ENCODE data around the gene LEPROT.
A peak's percentile ranks its signal among the peaks of the same experiment; 100 is the strongest.
"Not testable (repeated sequence)": the region's sequence is repeated elsewhere in the genome, so short reads cannot be mapped to it uniquely, and the experiment has no call there.

LEPROT gene

DNA sequence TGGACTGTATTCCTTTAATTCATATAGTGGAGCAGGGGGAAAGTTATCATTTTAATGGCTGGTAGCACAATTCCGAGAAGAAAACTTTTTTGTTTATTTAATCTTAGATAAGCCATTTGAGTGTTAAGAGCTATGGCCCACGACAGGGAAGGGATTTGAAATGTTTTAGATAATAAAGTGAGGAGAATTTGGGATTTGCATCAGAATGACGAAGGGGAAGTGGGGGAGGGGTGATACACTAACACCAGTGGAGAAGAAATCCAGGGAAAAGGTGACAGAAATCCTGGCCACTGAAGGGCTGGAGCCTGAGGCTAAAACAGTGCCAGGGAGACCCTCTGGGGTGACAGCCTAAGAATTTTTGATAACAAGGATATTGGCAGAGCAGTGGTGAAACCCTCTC, 21.0 kb downstream of the LEPROT start:
- no peak for DNase-seq

DNA sequence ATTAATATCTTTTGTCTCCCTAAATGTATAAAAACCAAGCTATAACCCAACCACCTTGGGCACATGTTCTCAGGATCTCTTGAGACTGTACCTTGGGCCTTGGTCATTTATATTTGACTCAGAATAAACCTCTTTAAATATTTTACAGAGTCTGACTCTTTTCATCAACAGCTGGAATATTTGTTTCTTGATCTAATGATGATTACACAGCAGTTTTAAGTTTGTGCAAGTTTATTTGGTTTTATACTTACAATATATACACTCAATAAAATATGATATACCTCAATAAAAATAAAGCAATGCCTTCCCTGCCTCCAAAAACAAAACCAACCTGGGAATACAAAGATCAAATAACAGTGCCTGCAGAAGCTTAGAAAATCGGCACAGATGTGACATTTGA, 22.0 kb downstream of the LEPROT start:
- DNase-seq, result no peak

DNA sequence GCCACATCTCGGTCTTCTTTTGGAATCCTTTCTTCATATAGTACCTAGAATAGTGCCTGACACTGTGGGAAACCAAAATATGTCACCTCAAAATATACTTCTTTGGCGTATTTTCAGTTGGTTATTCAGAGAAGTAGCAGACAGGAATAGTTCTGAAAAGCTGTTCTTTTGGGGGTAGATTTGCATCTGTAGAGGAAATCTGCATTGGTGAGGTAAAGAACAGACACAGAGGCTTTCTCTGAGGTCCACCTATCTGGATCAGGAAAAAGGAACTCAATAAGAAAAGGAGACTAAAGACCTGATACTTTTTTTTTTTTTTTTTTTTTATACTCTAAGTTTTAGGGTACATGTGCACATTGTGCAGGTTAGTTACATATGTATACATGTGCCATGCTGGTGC, 23.2 kb downstream of the LEPROT start:
- DNase-seq, result no peak

DNA sequence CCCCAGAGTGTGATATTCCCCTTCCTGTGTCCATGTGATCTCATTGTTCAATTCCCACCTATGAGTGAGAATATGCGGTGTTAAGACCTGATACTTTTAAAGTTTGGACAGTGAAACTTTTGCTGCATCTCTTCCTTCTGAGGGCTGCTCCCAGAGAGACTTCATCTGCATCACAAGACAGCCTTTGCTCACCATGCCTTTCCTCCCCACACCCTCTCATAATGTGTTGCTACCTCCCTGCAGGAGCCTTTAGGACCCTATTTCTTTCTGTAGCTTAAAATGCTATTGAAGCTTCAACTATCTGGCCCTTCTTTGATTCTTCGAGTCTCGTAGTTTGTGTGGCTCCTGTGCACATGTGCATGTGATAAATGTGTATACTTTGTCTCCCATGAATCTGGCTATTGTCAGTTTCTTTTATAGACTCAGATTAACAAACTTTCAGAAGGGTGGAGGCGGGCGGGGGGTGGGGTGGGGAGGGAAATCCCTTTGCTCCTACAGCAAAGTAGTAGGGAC, 23.7 kb downstream of the LEPROT start:
- DNase-seq, result no peak

DNA sequence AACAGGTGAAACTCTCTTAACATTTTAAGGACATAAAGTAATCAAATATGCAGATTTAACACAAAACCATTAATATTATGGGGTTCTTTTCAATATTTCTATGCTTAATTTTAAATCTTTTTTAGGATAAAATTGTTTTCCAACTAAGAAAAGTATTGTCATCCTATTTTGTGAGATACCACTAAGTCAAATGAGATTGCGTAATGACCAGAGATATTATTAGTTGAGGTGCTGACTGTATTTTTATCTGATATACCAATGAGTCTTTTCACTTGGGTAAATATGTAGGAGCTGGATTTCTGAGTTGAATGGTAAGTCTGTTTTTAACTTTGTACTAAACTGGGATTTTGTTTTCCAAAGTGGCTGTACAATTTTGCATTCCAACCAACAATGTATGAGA, 25.4 kb downstream of the LEPROT start:
- DNase-seq, result no peak

DNA sequence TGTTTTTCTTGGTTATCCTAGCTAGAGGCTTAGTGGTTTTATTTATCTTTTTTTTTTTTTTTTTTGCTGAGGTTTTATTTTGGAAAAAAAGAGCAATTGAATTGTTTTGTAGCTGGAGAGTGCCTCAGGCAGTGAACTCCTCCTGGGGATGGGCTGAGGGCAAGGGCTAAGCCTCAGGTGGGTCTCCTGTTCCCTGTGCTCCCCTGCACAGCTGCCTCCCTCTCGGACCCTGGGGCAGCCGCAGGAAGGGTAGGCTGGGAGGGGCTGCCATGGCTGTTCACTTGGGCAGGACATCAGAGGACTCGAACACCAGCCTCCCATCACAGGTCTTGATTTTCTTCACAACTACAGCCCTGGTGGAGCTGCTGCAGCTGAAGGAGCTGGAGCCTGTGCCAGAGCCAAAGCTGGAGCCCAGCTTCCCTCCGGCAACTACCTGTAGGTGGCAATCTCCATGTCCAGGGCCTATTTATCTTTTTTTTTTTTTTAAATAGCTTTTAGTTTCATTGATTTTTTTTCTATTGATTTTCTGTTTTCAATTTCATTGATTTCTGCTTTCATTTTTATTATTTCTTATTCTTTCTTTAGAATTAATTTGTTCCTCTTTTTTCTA, 28.9 kb downstream of the LEPROT start:
- no peak for DNase-seq

DNA sequence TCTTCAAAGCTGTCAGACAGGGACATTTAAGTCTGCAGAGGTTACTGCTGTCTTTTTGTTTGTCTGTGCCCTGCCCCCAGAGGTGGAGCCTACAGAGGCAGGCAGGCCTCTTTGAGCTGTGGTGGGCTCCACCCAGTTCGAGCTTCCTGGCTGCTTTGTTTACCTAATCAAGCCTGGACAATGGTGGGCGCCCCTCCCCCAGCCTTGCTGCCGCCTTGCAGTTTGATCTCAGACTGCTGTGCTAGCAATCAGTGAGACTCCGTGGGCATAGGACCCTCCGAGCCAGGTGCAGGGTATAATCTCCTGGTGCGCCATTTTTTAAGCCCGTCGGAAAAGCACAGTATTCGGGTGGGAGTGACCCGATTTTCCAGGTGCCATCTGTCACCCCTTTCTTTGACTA, 35.2 kb downstream of the LEPROT start:
- DNase-seq, result not testable (repeated sequence)

DNA sequence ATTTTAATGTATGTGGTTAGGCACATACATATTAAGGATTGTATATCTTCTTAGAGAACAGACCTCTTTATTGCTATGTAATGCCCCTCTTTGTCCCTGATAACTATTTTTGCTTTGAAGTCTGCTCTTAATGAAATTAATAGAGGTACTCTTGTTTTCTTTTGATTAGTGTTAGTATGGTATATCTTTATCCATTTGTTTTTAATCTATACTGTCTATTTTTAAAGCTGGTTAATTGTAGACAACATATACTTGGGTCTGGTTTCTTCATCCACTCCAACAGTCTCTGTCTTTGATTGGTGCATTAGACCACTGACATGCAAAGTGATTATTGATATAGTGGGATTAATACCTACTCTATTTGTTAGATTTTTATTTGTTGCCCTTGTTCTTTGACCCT, 36.0 kb downstream of the LEPROT start:
- DNase-seq, result no peak

DNA sequence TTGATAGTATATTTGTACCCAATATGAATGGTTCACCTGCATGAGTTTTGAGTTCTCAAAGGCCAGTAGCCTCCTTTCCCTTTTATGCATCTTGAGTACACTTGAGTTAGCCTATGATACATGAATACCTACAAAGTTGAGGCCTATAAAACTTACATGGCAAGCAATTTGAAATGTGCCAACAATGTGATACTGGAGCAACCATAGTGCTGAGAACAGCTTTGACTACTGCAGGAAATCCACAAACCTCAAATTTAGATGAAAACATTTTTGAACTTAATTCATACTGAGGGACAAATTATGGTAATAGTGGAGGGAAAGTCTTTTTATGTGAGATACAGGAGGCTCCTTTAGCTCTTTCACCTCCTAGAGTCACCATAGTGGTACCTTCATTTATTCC, 37.4 kb downstream of the LEPROT start:
- DNase-seq, result no peak

DNA sequence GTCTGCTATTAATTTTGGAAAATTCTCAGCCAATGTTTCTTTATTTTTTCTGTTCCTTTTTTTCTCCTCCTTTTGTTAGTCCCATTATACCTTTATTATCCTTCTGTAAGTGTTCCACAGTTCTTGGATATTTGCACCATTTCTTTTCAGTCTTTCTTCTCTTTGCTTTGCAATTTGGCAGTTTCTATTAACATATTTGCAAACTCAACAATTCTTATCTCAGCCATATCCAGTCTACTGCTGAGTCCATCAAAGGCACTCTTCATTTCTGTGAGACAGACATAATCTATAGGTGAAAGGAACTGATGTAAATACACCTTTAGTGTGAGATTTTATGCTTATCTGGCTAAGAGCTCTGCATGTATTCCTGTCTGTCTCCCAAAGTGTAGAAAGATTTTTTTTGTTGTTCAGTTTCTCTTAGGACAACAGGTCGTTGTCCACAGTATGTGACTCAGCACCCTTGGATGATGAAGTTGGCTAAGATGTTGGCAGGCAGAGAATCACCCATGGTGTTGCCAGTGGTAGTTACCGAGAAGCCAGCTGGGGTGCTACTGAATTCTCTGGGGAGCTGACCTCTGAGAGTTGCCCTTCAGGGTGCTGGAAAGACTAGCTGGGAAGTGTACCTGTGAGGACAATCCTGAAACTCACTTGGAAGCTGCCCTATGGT, 38.4 kb downstream of the LEPROT start:
- no peak for DNase-seq

DNA sequence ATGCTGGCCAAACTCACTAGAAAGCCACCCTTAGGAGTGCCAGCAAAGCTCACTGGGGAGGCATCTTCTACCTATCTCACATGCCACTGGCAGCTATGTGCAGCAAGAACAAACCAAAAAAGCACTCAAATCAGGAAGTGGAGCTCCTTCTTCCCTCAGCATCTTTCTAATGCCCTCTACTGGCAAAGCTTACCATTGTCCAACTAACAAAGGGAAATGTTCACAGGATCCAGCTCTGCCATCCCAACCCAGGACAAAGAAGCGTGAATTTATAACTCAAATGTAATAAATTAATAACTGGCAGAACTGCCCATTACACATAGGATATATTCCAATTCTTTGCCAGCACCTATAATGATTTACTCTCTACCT, 38.9 kb downstream of the LEPROT start:
- peak; percentile 34 for DNase-seq

DNA sequence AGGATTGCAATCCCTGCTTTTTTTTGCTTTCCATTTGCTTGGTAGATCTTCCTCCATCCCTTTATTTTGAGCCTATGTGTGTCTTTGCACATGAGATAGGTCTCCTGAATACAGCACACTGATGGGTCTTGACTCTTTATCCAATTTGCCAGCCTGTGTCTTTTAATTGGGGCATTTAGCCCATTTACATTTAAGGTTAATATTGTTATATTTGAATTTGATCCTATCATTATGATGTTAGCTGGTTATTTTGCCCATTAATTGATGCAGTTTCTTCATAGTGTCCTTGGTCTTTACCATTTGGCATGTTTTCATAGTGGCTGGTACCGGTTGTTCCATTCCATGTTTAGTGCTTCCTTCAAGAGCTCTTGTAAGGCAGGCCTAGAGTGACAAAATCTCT, 45.4 kb downstream of the LEPROT start:
- not testable (repeated sequence) for DNase-seq

DNA sequence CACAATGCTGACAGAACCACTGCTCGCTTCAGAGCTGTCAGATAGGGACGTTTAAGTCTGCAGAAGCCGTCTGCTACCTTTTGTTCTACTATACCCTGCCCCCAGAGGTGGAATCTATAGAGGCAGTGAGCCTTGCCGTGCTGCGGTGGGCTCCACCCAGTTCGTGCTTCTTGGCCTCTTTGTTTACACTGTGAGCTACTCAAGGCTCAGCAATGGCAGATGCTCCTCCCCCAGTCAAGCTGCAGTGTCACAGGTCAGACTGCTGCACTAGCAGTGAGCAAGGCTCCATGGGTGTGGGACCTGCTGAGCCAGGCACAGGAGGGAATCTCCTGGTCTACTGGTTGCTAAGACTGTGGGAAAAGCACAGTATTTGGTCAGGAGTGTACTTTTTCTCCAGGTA, 47.1 kb downstream of the LEPROT start:
- DNase-seq, result no peak

DNA sequence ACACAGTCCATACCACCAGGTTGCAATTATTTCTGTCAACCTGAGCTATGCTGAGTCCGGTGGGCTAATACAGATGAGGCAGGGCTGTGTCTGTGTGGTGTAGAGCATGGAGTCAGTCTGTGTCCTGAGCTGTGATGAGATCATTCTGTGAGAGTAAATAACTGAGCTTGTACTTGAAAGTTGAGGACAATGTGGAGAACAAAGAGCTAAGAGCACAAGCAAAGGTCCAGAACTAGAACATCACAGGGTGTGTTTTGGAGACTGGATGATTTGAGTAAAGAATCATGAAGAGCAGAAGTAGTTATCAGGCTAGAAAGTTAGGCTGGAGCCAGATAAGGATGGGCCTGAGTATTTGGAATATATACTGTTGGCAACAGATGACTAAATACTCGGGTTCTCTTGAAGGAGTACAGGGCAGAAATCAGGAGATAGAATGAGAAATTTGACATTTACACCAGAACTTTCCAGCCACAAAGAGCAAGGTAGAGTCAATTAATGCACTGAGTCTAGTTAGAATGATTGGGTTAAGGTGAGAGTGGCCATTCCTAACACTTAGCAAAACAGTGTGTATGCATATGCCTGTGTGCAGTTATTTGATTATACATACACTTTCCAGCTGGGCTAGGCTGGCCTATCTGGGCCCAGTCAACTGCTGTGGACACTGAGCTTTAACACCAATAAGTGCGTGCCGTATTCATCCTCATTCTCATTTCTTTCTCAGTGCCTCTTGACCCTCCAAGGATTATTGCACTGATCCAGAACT, 48.8 kb downstream of the LEPROT start:
- DNase-seq, result no peak

DNA sequence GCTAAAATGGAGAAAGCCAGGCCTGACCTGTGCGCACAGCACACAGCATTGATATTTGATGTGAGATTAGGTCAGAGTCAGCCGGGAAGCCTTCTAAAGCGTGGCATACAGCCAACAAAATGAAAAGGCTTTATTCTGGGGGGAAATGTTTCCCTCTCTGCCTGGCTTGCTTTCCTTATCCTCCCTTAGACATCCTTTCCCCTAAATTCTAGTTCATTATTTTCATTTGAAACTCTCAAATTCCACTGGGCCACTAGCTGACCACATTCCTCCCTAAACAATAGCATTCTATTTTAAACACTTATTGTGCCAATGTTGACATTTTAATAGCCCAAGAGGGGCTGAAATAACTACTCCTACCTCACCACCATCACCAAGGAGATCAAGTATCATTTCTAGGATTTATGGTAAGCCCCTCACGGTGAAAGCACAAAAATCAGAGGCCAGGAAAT, 49.4 kb downstream of the LEPROT start:
- peak; percentile 72 for DNase-seq

DNA sequence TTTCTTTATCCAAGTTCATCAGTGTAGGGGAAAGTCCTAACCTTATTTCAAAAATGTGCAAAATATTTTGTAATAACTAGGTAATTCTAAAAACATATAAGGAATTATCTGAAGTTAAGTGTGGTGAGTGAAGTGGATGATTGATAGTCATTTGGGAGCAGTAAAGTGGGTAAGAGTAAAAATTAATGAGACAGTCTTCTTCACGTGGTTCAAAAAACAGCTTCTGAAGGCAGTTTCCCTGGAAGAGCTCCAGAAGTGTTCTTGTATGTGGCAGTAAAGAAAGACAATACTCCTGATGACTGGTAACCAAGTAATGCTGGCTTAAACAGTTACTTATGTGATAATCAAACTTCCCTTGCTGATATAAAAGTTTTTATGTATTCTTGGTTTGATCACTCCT, 50.3 kb downstream of the LEPROT start:
- peak; percentile 82 for DNase-seq

DNA sequence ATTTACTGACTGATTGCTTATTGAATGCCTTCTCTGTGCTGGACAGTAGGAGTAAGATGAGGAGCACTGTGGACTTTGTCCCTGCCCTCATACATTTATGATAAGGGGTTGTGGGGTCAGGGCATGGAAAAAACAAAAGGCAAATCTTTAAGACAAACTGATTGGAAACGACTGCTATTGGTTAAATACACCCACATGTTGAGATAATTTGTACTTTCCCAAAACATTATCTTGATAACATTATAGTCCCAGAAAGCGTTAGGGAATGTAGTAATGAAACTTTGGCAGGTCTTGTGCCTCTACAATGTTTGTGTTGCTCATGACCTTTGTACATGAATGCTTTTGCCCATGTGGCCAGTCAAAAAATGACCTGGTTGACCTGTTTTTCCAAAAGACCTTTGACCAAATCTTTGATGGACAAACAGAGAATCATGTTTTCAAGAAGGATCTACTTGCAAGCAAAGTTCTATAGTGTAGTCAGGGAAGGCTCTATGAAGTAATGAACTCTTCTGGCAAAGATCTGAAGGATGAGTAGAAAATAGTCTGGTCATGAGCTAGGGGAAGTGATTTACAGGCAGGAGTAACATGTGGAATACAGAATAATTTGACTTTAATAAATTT, 50.9 kb downstream of the LEPROT start:
- no peak for DNase-seq

DNA sequence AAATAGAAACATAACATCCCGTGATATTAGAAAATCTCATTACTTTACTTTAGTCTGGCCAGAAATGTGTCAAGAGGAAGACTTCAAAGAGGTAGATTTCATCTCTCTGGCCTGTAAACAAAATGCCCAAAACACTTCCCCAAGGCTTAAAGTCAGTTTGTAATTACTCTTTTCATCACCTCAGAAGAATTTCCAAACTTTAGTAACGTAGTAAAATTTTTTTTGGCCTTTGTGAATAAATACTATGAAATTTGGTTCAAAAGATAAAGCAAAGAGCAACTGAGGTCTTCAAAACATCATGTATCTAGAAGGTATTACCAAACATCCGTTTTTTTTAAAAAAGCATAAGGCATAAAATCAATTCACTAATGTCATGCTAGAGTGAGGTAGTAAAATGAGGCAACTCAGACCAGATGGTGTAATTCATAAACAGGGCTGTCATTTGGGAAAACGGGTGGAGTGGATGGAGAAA, 51.4 kb downstream of the LEPROT start:
- no peak for DNase-seq

DNA sequence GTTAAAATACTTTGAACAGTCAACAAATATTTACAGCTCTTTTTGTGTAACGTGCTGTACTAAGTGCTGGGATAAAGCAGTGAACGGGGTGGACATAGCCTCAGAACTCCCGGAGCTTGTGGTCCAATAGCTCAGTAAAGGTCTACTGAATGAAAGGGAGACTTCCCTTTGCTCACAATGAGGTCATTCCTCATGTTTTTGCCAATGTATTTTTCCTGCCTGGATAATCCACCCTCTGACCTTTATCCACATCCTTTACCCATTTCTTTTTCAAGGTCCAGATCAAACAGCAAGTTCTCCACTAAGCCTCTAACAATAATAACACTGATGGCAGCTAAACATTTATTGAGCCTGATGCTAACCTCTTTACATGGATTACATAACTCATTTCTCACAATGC, 55.9 kb downstream of the LEPROT start:
- DNase-seq, result no peak

DNA sequence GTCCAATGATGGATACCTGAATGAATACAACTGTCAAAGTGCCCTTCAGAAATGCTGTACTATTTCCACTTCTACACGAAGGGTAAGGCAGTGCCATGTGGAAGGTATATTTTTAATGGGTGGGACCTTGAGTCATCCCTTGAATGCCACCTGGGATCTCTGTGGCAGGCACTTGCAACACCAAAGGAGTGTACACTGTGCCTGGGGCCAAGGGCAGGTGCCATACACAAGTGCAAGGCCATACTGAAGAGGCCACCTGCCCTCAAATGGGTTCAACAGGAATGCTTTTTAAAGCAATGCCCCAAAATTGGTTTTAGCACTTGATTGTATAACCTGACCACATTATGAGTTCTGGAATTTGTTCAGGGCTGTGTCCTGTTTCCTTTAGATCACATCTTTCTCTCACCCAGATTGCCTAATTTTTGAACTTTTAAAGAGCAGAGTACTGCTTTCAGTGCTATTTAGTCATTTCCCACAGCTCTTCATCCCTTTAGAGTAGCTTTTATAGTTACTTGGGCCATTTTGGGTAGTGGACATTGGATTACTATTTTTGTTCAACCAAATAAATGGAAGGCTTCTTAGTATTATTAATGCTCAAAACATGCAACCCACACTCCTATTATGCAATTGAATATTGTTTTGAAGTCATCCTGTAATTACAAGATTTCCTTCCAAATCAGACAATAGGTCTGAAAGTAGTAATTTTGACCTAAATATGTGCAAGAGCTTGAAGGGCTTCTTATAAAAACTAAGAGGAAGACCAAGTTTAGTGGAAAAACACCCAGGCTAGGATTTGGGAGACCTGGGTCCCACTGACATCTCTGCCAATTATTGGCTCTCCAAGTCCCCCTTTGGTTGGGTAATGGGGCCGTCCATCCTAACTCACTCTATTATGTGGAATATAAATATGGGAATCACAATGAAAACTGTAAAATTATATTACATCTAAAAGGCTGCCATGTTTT, 57.2 kb downstream of the LEPROT start:
- no peak for DNase-seq

DNA sequence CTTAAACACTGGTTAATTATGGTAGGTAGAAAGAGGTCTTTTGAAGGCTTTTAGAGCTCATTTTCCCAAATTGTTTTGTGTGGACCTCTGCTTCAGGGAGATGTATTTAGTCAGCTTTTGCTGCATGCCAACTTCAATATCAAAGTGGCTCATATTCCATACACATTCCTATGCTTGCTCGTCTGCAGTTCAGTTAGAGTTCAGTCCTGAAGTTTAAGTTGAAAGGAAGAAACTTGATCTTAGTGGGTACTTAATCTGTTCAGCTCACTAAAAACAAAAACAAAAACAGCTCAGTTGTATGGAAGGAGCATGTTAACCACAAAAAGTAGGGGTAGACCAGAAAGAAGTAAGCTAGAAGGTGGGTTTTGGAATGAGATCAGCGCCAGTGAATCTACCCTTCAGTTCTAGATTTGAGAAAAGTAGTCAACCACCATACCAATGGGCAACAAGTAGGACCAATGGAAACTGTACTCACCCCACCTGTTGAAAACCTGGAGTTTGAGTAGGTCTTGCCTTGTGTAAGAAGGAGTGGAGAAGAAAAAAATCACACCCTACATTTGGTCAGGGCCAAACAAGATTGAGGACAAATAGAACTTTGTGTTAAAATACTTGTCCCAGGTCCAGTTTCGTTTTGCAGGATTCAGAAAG, 58.0 kb downstream of the LEPROT start:
- no peak for DNase-seq

Data from fibroblast of upper back skin (primary cell).